NK-92 (cell line): ENCODE results near the gene SSPN.

Experiments used
- DNase-seq: peaks from one replicate; lab custom pipeline; 2025; ENCODE audit not compliant: unreplicated experiment; lab: John Stamatoyannopoulos, UW

The SSPN gene

GRCh38 chr12:26195250-26195640 lies at the start of gene SSPN:
TSS of gene SSPN (plus strand) at chr12:26195573. CDS start at chr12:26195673, 100 bp downstream.
- DNase-seq: no peak

GRCh38 chr12:26148291-26148690 lies 47.1 kb upstream of the SSPN start:
- DNase-seq: no peak

- DNase-seq: no peak
Observed at GRCh38 chr12:26149968-26150500, 45.3 kb upstream of the SSPN start.

- DNase-seq: no peak
Observed at GRCh38 chr12:26150736-26151450, 44.5 kb upstream of the SSPN start.

- DNase-seq: no peak
Observed at GRCh38 chr12:26152507-26153102, 42.8 kb upstream of the SSPN start.

GRCh38 chr12:26153421-26154154 lies 41.8 kb upstream of the SSPN start:
- no peak for DNase-seq

GRCh38 chr12:26156201-26156871 lies 39.0 kb upstream of the SSPN start:
- no peak for DNase-seq

GRCh38 chr12:26157001-26157400 lies 38.4 kb upstream of the SSPN start:
- DNase-seq: no peak

GRCh38 chr12:26158078-26158764 lies 37.2 kb upstream of the SSPN start:
- DNase-seq: no peak

GRCh38 chr12:26162174-26162573 lies 33.2 kb upstream of the SSPN start:
- no peak for DNase-seq

GRCh38 chr12:26162905-26163304 lies 32.5 kb upstream of the SSPN start:
- no peak for DNase-seq

GRCh38 chr12:26164118-26164517 lies 31.3 kb upstream of the SSPN start:
- no peak for DNase-seq

- no peak for DNase-seq
Observed at GRCh38 chr12:26172013-26172412, 23.4 kb upstream of the SSPN start.

GRCh38 chr12:26172539-26172938 lies 22.8 kb upstream of the SSPN start:
- DNase-seq: no peak

GRCh38 chr12:26172946-26173552 lies 22.3 kb upstream of the SSPN start:
- DNase-seq: no peak

GRCh38 chr12:26176725-26177124 lies 18.6 kb upstream of the SSPN start:
- DNase-seq: no peak

GRCh38 chr12:26177283-26177682 lies 18.1 kb upstream of the SSPN start:
- no peak for DNase-seq

- no peak for DNase-seq
Observed at GRCh38 chr12:26179826-26180225, 15.5 kb upstream of the SSPN start.

- DNase-seq: no peak
Observed at GRCh38 chr12:26182377-26182776, 13.0 kb upstream of the SSPN start.

GRCh38 chr12:26185532-26186320 lies 9.6 kb upstream of the SSPN start:
- no peak for DNase-seq
